Astrocyte (in vitro differentiated cells and primary cell): ENCODE results near the gene NTRK1. TPM values are rescaled to one million over a fixed set of nuclear protein-coding genes. Genes with fewer than 3 reads are reported as not detected.

Experiments
- DNase-seq: peaks from one replicate; pipeline ENCODE4 v3.0.0-alpha.2; 2010; ENCODE audit warnings: low read depth
- FAIRE-seq: peaks from 2 replicates; lab custom pipeline; 2011; peaks lifted over from hg19 to GRCh38; lab: Jason Lieb, UNC
- H2AFZ ChIP-seq: 2 replicates; pipeline ENCODE4 v1.6.0; 2012; ENCODE audit warnings: low read depth, low read length, inconsistent platforms
- H3K27ac ChIP-seq: 2 replicates; pipeline ENCODE4 v1.5.1; 2011; ENCODE audit warnings: low read depth, low read length, inconsistent platforms
- H3K27me3 ChIP-seq: 2 replicates; pipeline ENCODE4 v1.6.0; 2011; ENCODE audit warnings: low read length, inconsistent platforms; ENCODE audit not compliant: insufficient read depth
- H3K36me3 ChIP-seq: 2 replicates; pipeline ENCODE4 v1.5.1; 2011; ENCODE audit warnings: low read length, inconsistent platforms; ENCODE audit not compliant: insufficient read depth
- H3K4me1 ChIP-seq: 2 replicates; pipeline ENCODE4 v1.5.1; 2011; ENCODE audit warnings: low read length, inconsistent platforms; ENCODE audit not compliant: insufficient read depth
- H3K4me2 ChIP-seq: 2 replicates; pipeline ENCODE4 v1.6.0; 2012; ENCODE audit warnings: low read length, inconsistent platforms
- H3K4me3 ChIP-seq: 2 replicates; pipeline ENCODE4 v1.5.1; 2011; ENCODE audit warnings: low read depth, mild to moderate bottlenecking, low read length, inconsistent platforms; ENCODE audit not compliant: insufficient read depth
- H3K79me2 ChIP-seq: 2 replicates; pipeline ENCODE4 v1.6.0; 2012; ENCODE audit warnings: mild to moderate bottlenecking, low read length, inconsistent platforms; ENCODE audit not compliant: insufficient read depth
- H3K9ac ChIP-seq: 2 replicates; pipeline ENCODE4 v1.6.0; 2012; ENCODE audit warnings: mild to moderate bottlenecking, low read length, inconsistent platforms
- H3K9me3 ChIP-seq: 2 replicates; pipeline ENCODE4 v1.5.1; 2012; ENCODE audit warnings: low read depth, mild to moderate bottlenecking, low read length, inconsistent platforms; ENCODE audit not compliant: insufficient read depth
- H4K20me1 ChIP-seq: 2 replicates; pipeline ENCODE4 v1.6.0; 2012; ENCODE audit warnings: low read length, inconsistent platforms; ENCODE audit not compliant: insufficient read depth
- H3K27ac Mint-ChIP-seq: one replicate; pipeline ENCODE4 v1.8.0; 2021; ENCODE audit warnings: mild to moderate bottlenecking, mixed read lengths; ENCODE audit not compliant: unreplicated experiment
- H3K27me3 Mint-ChIP-seq: one replicate; pipeline ENCODE4 v1.8.0; 2021; ENCODE audit warnings: low read depth, mixed read lengths; ENCODE audit not compliant: unreplicated experiment
- H3K36me3 Mint-ChIP-seq: one replicate; pipeline ENCODE4 v1.8.0; 2021; ENCODE audit warnings: low read depth, mixed read lengths; ENCODE audit not compliant: unreplicated experiment
- H3K4me1 Mint-ChIP-seq: one replicate; pipeline ENCODE4 v1.8.0; 2021; ENCODE audit warnings: low read depth, mixed read lengths; ENCODE audit not compliant: unreplicated experiment
- H3K4me3 Mint-ChIP-seq: one replicate; pipeline ENCODE4 v1.8.0; 2021; ENCODE audit warnings: mild to moderate bottlenecking, moderate library complexity, mixed read lengths; ENCODE audit not compliant: unreplicated experiment
- H3K9me3 Mint-ChIP-seq: one replicate; pipeline ENCODE4 v1.8.0; 2021; ENCODE audit warnings: mild to moderate bottlenecking, mixed read lengths; ENCODE audit not compliant: unreplicated experiment
- CTCF ChIP-seq: IDR thresholded peaks from 2 replicates; pipeline ENCODE4 v1.5.1; 2011; ENCODE audit warnings: low read depth, mild to moderate bottlenecking, inconsistent platforms, low read length, moderate library complexity; ENCODE audit not compliant: insufficient read depth
- EZH2 ChIP-seq: IDR thresholded peaks from 2 replicates; pipeline ENCODE4 v1.6.1; 2012; ENCODE audit warnings: mild to moderate bottlenecking, low read length, inconsistent platforms; ENCODE audit not compliant: insufficient read depth
- total RNA-seq: library from RNA; stranded (reverse); gene quantifications from 2 replicates; pipeline ENCODE4 v1.2.1, GENCODE V29; 2021

Gene NTRK1
- total RNA-seq, 1 donor from 2014 or later = 0.27 TPM

GRCh38 chr1:156821801-156822200, 38.9 kb upstream of the NTRK1 start:
- no peak overlapping the region for H3K4me2 ChIP-seq

GRCh38 chr1:156822680-156823079, 38.0 kb upstream of the NTRK1 start:
- H4K20me1 ChIP-seq = no peaks in the 10 kb centered on the region
- H3K36me3 Mint-ChIP-seq = peaks cover 4% of the 10 kb centered on the region
- no peak for DNase-seq
- no peak for FAIRE-seq
- peaks cover 6% of the 10 kb centered on the region for H3K27me3 ChIP-seq
- no peak overlapping the region for H3K4me3 Mint-ChIP-seq
- peaks cover 33% of the 10 kb centered on the region for H3K27me3 Mint-ChIP-seq
- H3K4me1 ChIP-seq = peaks cover 6% of the 10 kb centered on the region
- no peak overlapping the region for H3K4me2 ChIP-seq
- no peaks in the 10 kb centered on the region for H3K79me2 ChIP-seq
- no peaks in the 10 kb centered on the region for H3K36me3 ChIP-seq
- no peak overlapping the region for H3K27ac ChIP-seq
- H3K27ac Mint-ChIP-seq = peak overlapping the region; percentile 21
- H3K9ac ChIP-seq = no peak overlapping the region
- no peak for TF ChIP-seq EZH2
- TF ChIP-seq CTCF = no peak
- H3K4me3 ChIP-seq = no peak overlapping the region
- H2AFZ ChIP-seq = no peak overlapping the region
- H3K9me3 Mint-ChIP-seq = peaks cover 10% of the 10 kb centered on the region
- peaks cover 18% of the 10 kb centered on the region for H3K4me1 Mint-ChIP-seq
- no peaks in the 10 kb centered on the region for H3K9me3 ChIP-seq

More at GRCh38 chr1:156821801-156822200, 38.9 kb upstream of the NTRK1 start:
- Histone ChIP-seq H2AFZ (no peak overlapping the region), H3K4me3 (no peak overlapping the region), H3K9ac (no peak overlapping the region), H3K9me3 (no peaks in the 10 kb centered on the region), H3K4me1 (peaks cover 6% of the 10 kb centered on the region), H3K27ac (no peak overlapping the region), H4K20me1 (no peaks in the 10 kb centered on the region), H3K27me3 (peaks cover 6% of the 10 kb centered on the region), H3K79me2 (no peaks in the 10 kb centered on the region), H3K36me3 (no peaks in the 10 kb centered on the region)
- Mint-ChIP-seq H3K27me3 (peaks cover 35% of the 10 kb centered on the region), H3K4me3 (no peak overlapping the region), H3K27ac (peak overlapping the region; percentile 31), H3K36me3 (peaks cover 5% of the 10 kb centered on the region), H3K9me3 (peaks cover 10% of the 10 kb centered on the region), H3K4me1 (peaks cover 21% of the 10 kb centered on the region)
- DNase-seq (peak; percentile 82), FAIRE-seq (no peak)
- TF ChIP-seq CTCF = no peak
- no peak for TF ChIP-seq EZH2

- FAIRE-seq = no peak
- peaks cover 33% of the 10 kb centered on the region for H3K27me3 Mint-ChIP-seq
- Histone ChIP-seq H3K9ac (no peak overlapping the region), H3K4me2 (no peak overlapping the region), H3K9me3 (no peaks in the 10 kb centered on the region), H3K4me1 (peaks cover 6% of the 10 kb centered on the region), H3K27me3 (peaks cover 6% of the 10 kb centered on the region), H3K27ac (no peak overlapping the region), H2AFZ (no peak overlapping the region), H3K36me3 (no peaks in the 10 kb centered on the region), H3K79me2 (no peaks in the 10 kb centered on the region), H4K20me1 (no peaks in the 10 kb centered on the region), H3K4me3 (no peak overlapping the region)
- H3K4me1 Mint-ChIP-seq = peaks cover 19% of the 10 kb centered on the region
- peak overlapping the region; percentile 19 for H3K27ac Mint-ChIP-seq
- H3K36me3 Mint-ChIP-seq = peaks cover 4% of the 10 kb centered on the region
- DNase-seq = no peak
- peaks cover 10% of the 10 kb centered on the region for H3K9me3 Mint-ChIP-seq
- TF ChIP-seq CTCF (no peak), EZH2 (no peak)
- H3K4me3 Mint-ChIP-seq = no peak overlapping the region
These were observed 37.4 kb upstream of the NTRK1 start for GRCh38 chr1:156823210-156823790.
